Colonic mucosa (tissue), 4 donors: ENCODE measurements around the gene IRF8. TPM values are rescaled to one million over a fixed set of nuclear protein-coding genes. Genes with fewer than 3 reads are reported as not detected.

Experiments
- DNase-seq: peaks from one replicate; pipeline ENCODE4 v3.0.0-alpha.2; 2020
- H3K27ac ChIP-seq: fragments of 200-600 bp; one replicate; pipeline ENCODE4 v1.8.0; 2021
- H3K27me3 ChIP-seq: fragments of 200-600 bp; one replicate; pipeline ENCODE4 v1.8.0; 2021
- H3K36me3 ChIP-seq: fragments of 200-600 bp; one replicate; pipeline ENCODE4 v1.8.0; 2021
- H3K4me1 ChIP-seq: fragments of 200-600 bp; one replicate; pipeline ENCODE4 v1.8.0; 2021; ENCODE audit warnings: mild to moderate bottlenecking
- H3K4me3 ChIP-seq: fragments of 200-600 bp; one replicate; pipeline ENCODE4 v1.8.0; 2021
- H3K9ac ChIP-seq, 2 donors: one replicate each; pipeline ENCODE4 v1.7.0; 2013; ENCODE audit warnings: control low read depth in 2 of 2, low read depth in 2 of 2, low read length in 2 of 2
- H3K9me3 ChIP-seq: fragments of 200-600 bp; one replicate; pipeline ENCODE4 v1.8.0; 2021
- CTCF ChIP-seq: fragments of 200-600 bp; IDR thresholded peaks from one replicate; pipeline ENCODE4 v1.8.0; 2022; ENCODE audit warnings: antibody characterized with exemption, mild to moderate bottlenecking
- intact Hi-C: fragments of 100-400 bp; cut with DNase I; formaldehyde crosslinking; loops from one replicate; pipeline ENCODE4 v1.14.1; 2022
- total RNA-seq, 2 donors: library from RNA; stranded (reverse); fragmentation: NEBNext Ultra II Directional in 1 of 2; extraction: Animal tissue kit (Norgen Biotek cat#: 25700) in 1 of 2; gene quantifications; one replicate each; pipeline ENCODE4 v1.2.1, GENCODE V29; 2021
- donor health status: healthy.
- donor health status: DM: no; HTN: no; CAD: no.
- donor health status: DM: no; HTN: no; CAD: no.

Gene IRF8
- total RNA-seq, 2 donors from 2014 or later = 25.1 to 52.5 TPM

- no peaks in the 10 kb centered on the region for H3K36me3 ChIP-seq
- DNase-seq = no peak
- no peak for TF ChIP-seq CTCF
- no peak overlapping the region for H3K4me3 ChIP-seq
- H3K27me3 ChIP-seq = no peaks in the 10 kb centered on the region
- intact Hi-C loops = no loop called here
- no peaks in the 10 kb centered on the region for H3K4me1 ChIP-seq
- no peak overlapping the region for H3K27ac ChIP-seq
- H3K9me3 ChIP-seq = no peaks in the 10 kb centered on the region
- no peak overlapping the region for H3K9ac ChIP-seq
Measured at GRCh38 chr16:85930301-85930700, 31.3 kb downstream of the IRF8 start.

- intact Hi-C loops = no loop called here
- H3K9ac ChIP-seq = no peak overlapping the region
- H3K36me3 ChIP-seq = no peaks in the 10 kb centered on the region
- H3K4me3 ChIP-seq = no peak overlapping the region
- no peak for TF ChIP-seq CTCF
- no peaks in the 10 kb centered on the region for H3K4me1 ChIP-seq
- no peak overlapping the region for H3K27ac ChIP-seq
- DNase-seq = no peak
- no peaks in the 10 kb centered on the region for H3K27me3 ChIP-seq
- H3K9me3 ChIP-seq = no peaks in the 10 kb centered on the region
Measured at GRCh38 chr16:85931596-85932402, 32.8 kb downstream of the IRF8 start.

- no peaks in the 10 kb centered on the region for H3K36me3 ChIP-seq
- H3K9ac ChIP-seq = no peak overlapping the region
- H3K27me3 ChIP-seq = no peaks in the 10 kb centered on the region
- no peak for DNase-seq
- H3K4me1 ChIP-seq = no peaks in the 10 kb centered on the region
- intact Hi-C loops = no loop called here
- H3K4me3 ChIP-seq = no peak overlapping the region
- TF ChIP-seq CTCF = no peak
- no peaks in the 10 kb centered on the region for H3K9me3 ChIP-seq
- H3K27ac ChIP-seq = no peak overlapping the region
Measured at GRCh38 chr16:85934210-85934609, 35.2 kb downstream of the IRF8 start.

- no peak overlapping the region for H3K9ac ChIP-seq
- TF ChIP-seq CTCF = no peak
- H3K27ac ChIP-seq = no peak overlapping the region
- no peaks in the 10 kb centered on the region for H3K27me3 ChIP-seq
- DNase-seq = no peak
- H3K9me3 ChIP-seq = no peaks in the 10 kb centered on the region
- H3K4me3 ChIP-seq = no peak overlapping the region
- intact Hi-C loops = no loop called here
- no peaks in the 10 kb centered on the region for H3K36me3 ChIP-seq
- no peaks in the 10 kb centered on the region for H3K4me1 ChIP-seq
Measured at GRCh38 chr16:85935391-85935973, 36.5 kb downstream of the IRF8 start.

- no peaks in the 10 kb centered on the region for H3K27me3 ChIP-seq
- DNase-seq = no peak
- H3K27ac ChIP-seq = peak overlapping the region; percentile 32
- TF ChIP-seq CTCF = no peak
- H3K36me3 ChIP-seq = no peaks in the 10 kb centered on the region
- H3K4me3 ChIP-seq = no peak overlapping the region
- no peaks in the 10 kb centered on the region for H3K4me1 ChIP-seq
- intact Hi-C loops = no loop called here
- no peak overlapping the region for H3K9ac ChIP-seq
- H3K9me3 ChIP-seq = no peaks in the 10 kb centered on the region
Measured at GRCh38 chr16:85935974-85936760, 37.2 kb downstream of the IRF8 start.
